Measurements from ENCODE around the gene DDX49. TPM values are rescaled to one million over a fixed set of nuclear protein-coding genes. Genes with fewer than 3 reads are reported as not detected.

DDX49 gene
- total RNA-seq, 2 experiments from 2014 or later = 37.7 to 46.3 TPM

GRCh38 chr19:18883526-18884304 lies 35.8 kb upstream of the DDX49 start:
- ChIA-PET CTCF (interaction anchor here (1.1 kb wide), 1 partner anchor 17 kb away, joined by 4 read pairs; no protein-coding TSS in a partner anchor), POLR2A (no interaction called here)
- Mint-ChIP-seq H3K27me3 (no peaks in the 10 kb centered on the region), H3K36me3 (no peaks in the 10 kb centered on the region), H3K4me1 (ENCODE audit: low read depth) (no peaks in the 10 kb centered on the region), H3K4me3 (no peak overlapping the region), H3K9me3 (no peaks in the 10 kb centered on the region), H3K27ac (no peak overlapping the region)
- intact Hi-C loops (cut with micrococcal nuclease) = no loop called here
- DNase-seq = no peak

GRCh38 chr19:18886972-18887371 lies 32.5 kb upstream of the DDX49 start:
- Mint-ChIP-seq H3K27me3 (no peaks in the 10 kb centered on the region), H3K9me3 (no peaks in the 10 kb centered on the region), H3K27ac (no peak overlapping the region), H3K36me3 (no peaks in the 10 kb centered on the region), H3K4me1 (ENCODE audit: low read depth) (no peaks in the 10 kb centered on the region), H3K4me3 (no peak overlapping the region)
- DNase-seq = no peak
- ChIA-PET CTCF (no interaction called here), POLR2A (no interaction called here)
- intact Hi-C loops (cut with micrococcal nuclease) = no loop called here

- no peaks in the 10 kb centered on the region for H3K4me1 Mint-ChIP-seq (ENCODE audit: low read depth)
- ChIA-PET POLR2A (no interaction called here), CTCF (no interaction called here)
Observed at GRCh38 chr19:18889949-18890745, 29.4 kb upstream of the DDX49 start.

GRCh38 chr19:18893587-18894253 lies 25.8 kb upstream of the DDX49 start:
- H3K4me3 Mint-ChIP-seq = no peak overlapping the region
- CTCF ChIA-PET = no interaction called here

More at GRCh38 chr19:18889949-18890745, 29.4 kb upstream of the DDX49 start:
- no peak overlapping the region for H3K27ac Mint-ChIP-seq
- peaks cover 9% of the 10 kb centered on the region for H3K27me3 Mint-ChIP-seq
- no peaks in the 10 kb centered on the region for H3K36me3 Mint-ChIP-seq
- no peak overlapping the region for H3K4me3 Mint-ChIP-seq
- intact Hi-C loops (cut with micrococcal nuclease) = no loop called here
- H3K9me3 Mint-ChIP-seq = no peaks in the 10 kb centered on the region
- DNase-seq = no peak

GRCh38 chr19:18894254-18895037 lies 25.1 kb upstream of the DDX49 start:
- Mint-ChIP-seq H3K27ac (no peak overlapping the region), H3K4me3 (no peak overlapping the region), H3K4me1 (ENCODE audit: low read depth) (peaks cover 5% of the 10 kb centered on the region), H3K36me3 (no peaks in the 10 kb centered on the region), H3K9me3 (no peaks in the 10 kb centered on the region), H3K27me3 (peaks cover 23% of the 10 kb centered on the region)
- no peak for DNase-seq
- intact Hi-C loops (cut with micrococcal nuclease) = no loop called here
- ChIA-PET CTCF (no interaction called here), POLR2A (no interaction called here)

More at GRCh38 chr19:18893587-18894253, 25.8 kb upstream of the DDX49 start:
- no peak for DNase-seq
- Mint-ChIP-seq H3K27ac (no peak overlapping the region), H3K36me3 (no peaks in the 10 kb centered on the region), H3K9me3 (no peaks in the 10 kb centered on the region), H3K27me3 (peaks cover 23% of the 10 kb centered on the region), H3K4me1 (ENCODE audit: low read depth) (peaks cover 5% of the 10 kb centered on the region)
- POLR2A ChIA-PET = no interaction called here
- intact Hi-C loops (cut with micrococcal nuclease) = no loop called here

GRCh38 chr19:18895038-18895823 lies 24.3 kb upstream of the DDX49 start:
- Mint-ChIP-seq H3K4me1 (ENCODE audit: low read depth) (peaks cover 5% of the 10 kb centered on the region), H3K36me3 (peaks cover 4% of the 10 kb centered on the region), H3K27me3 (peaks cover 23% of the 10 kb centered on the region), H3K27ac (no peak overlapping the region), H3K9me3 (no peaks in the 10 kb centered on the region), H3K4me3 (no peak overlapping the region)
- POLR2A ChIA-PET = no interaction called here
- intact Hi-C loops (cut with micrococcal nuclease) = no loop called here
- peak; percentile 29 for DNase-seq
- CTCF ChIA-PET = interaction anchor here (1.6 kb wide), 1 partner anchor 24 kb away, joined by 3 read pairs; the partner anchor contains the start of genes COPE and DDX49

GRCh38 chr19:18895824-18896341 lies 23.6 kb upstream of the DDX49 start, which contains the start of gene CERS1:
CERS1 (minus strand) TSS chr19:18896158; CDS start chr19:18896072, 86 bp downstream.
- intact Hi-C loops (cut with micrococcal nuclease) = no loop called here
- Mint-ChIP-seq H3K4me1 (ENCODE audit: low read depth) (peaks cover 5% of the 10 kb centered on the region), H3K27me3 (peaks cover 23% of the 10 kb centered on the region), H3K9me3 (no peaks in the 10 kb centered on the region), H3K4me3 (no peak within 1 kb of the TSS), H3K27ac (no peak within 1 kb of the TSS), H3K36me3 (peaks cover 7% of the 10 kb centered on the region)
- POLR2A ChIA-PET = no interaction called here
- CTCF ChIA-PET = interaction anchor here (1.0 to 1.6 kb wide), 2 partner anchors 23 to 49 kb away, joined by 3 read pairs; partner anchors contain the start of genes COPE and DDX49
- DNase-seq = no peak

GRCh38 chr19:18896421-18896841 lies 23.1 kb upstream of the DDX49 start:
- POLR2A ChIA-PET = no interaction called here
- intact Hi-C loops (cut with micrococcal nuclease) = no loop called here
- CTCF ChIA-PET = interaction anchor here (1.0 to 1.6 kb wide), 2 partner anchors 23 to 49 kb away, joined by 3 read pairs; partner anchors contain the start of genes COPE and DDX49
- no peak for DNase-seq
- Mint-ChIP-seq H3K27me3 (peaks cover 23% of the 10 kb centered on the region), H3K4me3 (no peak overlapping the region), H3K27ac (no peak overlapping the region), H3K36me3 (peaks cover 11% of the 10 kb centered on the region), H3K4me1 (ENCODE audit: low read depth) (peaks cover 5% of the 10 kb centered on the region), H3K9me3 (no peaks in the 10 kb centered on the region)

DNA sequence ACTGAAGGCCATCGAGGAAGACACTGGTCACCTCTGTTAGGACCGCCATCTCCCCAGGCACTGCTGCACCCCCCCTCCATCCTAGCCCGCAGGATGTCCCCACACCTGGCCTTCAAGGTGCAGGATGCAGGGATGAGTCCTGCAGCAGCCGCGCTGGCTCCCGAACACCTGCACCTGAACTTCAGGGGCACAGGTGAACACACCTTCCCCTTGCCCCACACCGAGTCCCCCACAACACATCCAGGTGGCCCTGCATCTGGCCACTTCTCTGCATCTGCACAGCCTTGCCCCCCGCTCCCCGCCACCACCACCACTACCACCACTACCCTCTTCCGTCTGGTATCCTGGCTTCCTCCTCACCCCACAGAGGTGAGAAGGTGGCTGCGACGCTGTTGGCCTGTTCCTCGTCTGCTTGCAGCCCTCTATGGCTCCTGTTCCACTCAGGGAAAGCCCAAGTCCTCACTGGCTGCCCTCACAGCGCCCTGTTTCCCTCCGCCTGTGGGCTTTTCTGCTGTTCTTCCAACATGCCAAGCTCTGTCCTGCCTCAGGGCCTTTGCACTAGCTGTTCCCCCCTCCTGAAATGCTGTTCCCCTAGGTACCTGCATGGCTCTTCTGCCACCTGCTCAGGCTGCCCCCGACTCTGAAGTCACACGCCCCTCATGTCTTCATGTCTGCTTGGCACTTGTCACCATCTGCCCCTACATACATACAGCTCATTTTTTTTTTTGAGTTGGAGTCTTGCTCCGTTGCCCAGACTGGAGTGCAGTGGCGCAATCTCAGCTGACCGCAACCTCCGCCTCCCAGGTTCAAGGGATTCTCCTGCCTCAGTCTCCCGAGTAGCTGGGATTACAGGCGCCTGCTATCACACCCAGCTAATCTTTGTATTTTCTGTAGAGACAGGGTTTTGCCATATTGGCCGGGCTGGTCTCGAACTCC lies 22.2 kb upstream of the DDX49 start:
- intact Hi-C loops (cut with micrococcal nuclease) = no loop called here
- H3K4me1 Mint-ChIP-seq (ENCODE audit: low read depth) = peaks cover 5% of the 10 kb centered on the region
- ChIA-PET CTCF (interaction anchor here (1.0 kb wide), 2 partner anchors 50 to 68 kb away, joined by 3 to 4 read pairs; no protein-coding TSS in a partner anchor), POLR2A (no interaction called here)
- peaks cover 23% of the 10 kb centered on the region for H3K27me3 Mint-ChIP-seq
- H3K4me3 Mint-ChIP-seq = no peak overlapping the region
- H3K27ac Mint-ChIP-seq = no peak overlapping the region
- peaks cover 13% of the 10 kb centered on the region for H3K36me3 Mint-ChIP-seq
- DNase-seq = no peak
- no peaks in the 10 kb centered on the region for H3K9me3 Mint-ChIP-seq

- Mint-ChIP-seq H3K36me3 (peaks cover 13% of the 10 kb centered on the region), H3K4me3 (no peak overlapping the region), H3K4me1 (ENCODE audit: low read depth) (peaks cover 5% of the 10 kb centered on the region), H3K9me3 (no peaks in the 10 kb centered on the region), H3K27ac (no peak overlapping the region), H3K27me3 (peaks cover 23% of the 10 kb centered on the region)
- ChIA-PET POLR2A (no interaction called here), CTCF (interaction anchor here (1.0 kb wide), 1 partner anchor 69 kb away, joined by 4 read pairs; no protein-coding TSS in a partner anchor)
- no peak for DNase-seq
- intact Hi-C loops (cut with micrococcal nuclease) = no loop called here
Observed at GRCh38 chr19:18898081-18898606, 21.4 kb upstream of the DDX49 start.

All from activated CD4-positive, alpha-beta memory T cell treated with anti-CD3 and anti-CD28 coated beads for 36 hours (primary cell).